H9 (cell line): ENCODE measurements around the gene USP34. TPM values are rescaled to one million over a fixed set of nuclear protein-coding genes. Genes with fewer than 3 reads are reported as not detected.
A peak's percentile ranks its signal among the peaks of the same experiment; 100 is the strongest.

Experiments
- DNase-seq: peaks from one replicate; pipeline ENCODE4 v3.0.0-alpha.2; 2017
- H2AFZ ChIP-seq: one replicate; pipeline ENCODE4 v1.6.1; 2013; ENCODE audit warnings: mild to moderate bottlenecking, low read length, control low read depth, moderate library complexity
- H2AK5ac ChIP-seq: 2 replicates; pipeline ENCODE4 v1.6.1; 2013; ENCODE audit warnings: low read length, control low read depth, mixed read lengths; ENCODE audit not compliant: insufficient read length
- H2BK120ac ChIP-seq: one replicate; pipeline ENCODE4 v1.6.1; 2013; ENCODE audit warnings: low read depth, mild to moderate bottlenecking, low read length, control low read depth, inconsistent platforms; ENCODE audit not compliant: poor library complexity, severe bottlenecking
- H2BK12ac ChIP-seq: 2 replicates; pipeline ENCODE4 v1.6.1; 2013; ENCODE audit warnings: low read length, control low read depth, mixed read lengths, low read depth; ENCODE audit not compliant: insufficient read length
- H2BK15ac ChIP-seq: 2 replicates; pipeline ENCODE4 v1.6.1; 2013; ENCODE audit warnings: low read depth, low read length, control low read depth
- H2BK20ac ChIP-seq: one replicate; pipeline ENCODE4 v1.6.1; 2013; ENCODE audit warnings: low read depth, mild to moderate bottlenecking, low read length, control low read depth, inconsistent platforms; ENCODE audit not compliant: poor library complexity, severe bottlenecking
- H2BK5ac ChIP-seq: 2 replicates; pipeline ENCODE4 v1.6.1; 2013; ENCODE audit warnings: low read length, control low read depth, mixed read lengths; ENCODE audit not compliant: insufficient read length
- H3K14ac ChIP-seq: 2 replicates; pipeline ENCODE4 v1.6.1; 2013; ENCODE audit warnings: low read length, control low read depth; ENCODE audit not compliant: insufficient read depth
- H3K18ac ChIP-seq: 2 replicates; pipeline ENCODE4 v1.6.1; 2013; ENCODE audit warnings: low read depth, mild to moderate bottlenecking, mixed read lengths, low read length, control low read depth; ENCODE audit not compliant: insufficient read length
- H3K23ac ChIP-seq: 2 replicates; pipeline ENCODE4 v1.6.1; 2013; ENCODE audit warnings: low read length, control low read depth, mixed read lengths, low read depth; ENCODE audit not compliant: insufficient read length
- H3K23me2 ChIP-seq: 2 replicates; pipeline ENCODE4 v1.6.1; 2013; ENCODE audit warnings: low read depth, mild to moderate bottlenecking, mixed read lengths, low read length, control low read depth; ENCODE audit not compliant: insufficient read length, poor library complexity, severe bottlenecking
- H3K27ac ChIP-seq: 2 replicates; pipeline ENCODE4 v1.5.1; 2013; ENCODE audit warnings: low read length, control low read depth, mixed read lengths, low read depth; ENCODE audit not compliant: insufficient read length
- H3K27me3 ChIP-seq: 2 replicates; pipeline ENCODE4 v1.6.1; 2013; ENCODE audit warnings: low read length, control low read depth, inconsistent platforms; ENCODE audit not compliant: insufficient read depth
- H3K4ac ChIP-seq: 2 replicates; pipeline ENCODE4 v1.6.1; 2013; ENCODE audit warnings: low read depth, mild to moderate bottlenecking, control low read depth, inconsistent platforms, low read length, moderate library complexity
- H3K4me1 ChIP-seq: 2 replicates; pipeline ENCODE4 v1.6.1; 2013; ENCODE audit warnings: low read length, control low read depth, inconsistent platforms; ENCODE audit not compliant: insufficient read depth
- H3K4me2 ChIP-seq: 2 replicates; pipeline ENCODE4 v1.6.1; 2013; ENCODE audit warnings: low read length, control low read depth, mixed read lengths; ENCODE audit not compliant: insufficient read length, insufficient read depth
- H3K56ac ChIP-seq: 2 replicates; pipeline ENCODE4 v1.6.1; 2013; ENCODE audit warnings: low read depth, mild to moderate bottlenecking, mixed read lengths, low read length, control low read depth; ENCODE audit not compliant: insufficient read length
- H3K79me1 ChIP-seq: 2 replicates; pipeline ENCODE4 v1.6.1; 2013; ENCODE audit warnings: low read depth, mild to moderate bottlenecking, moderate library complexity, low read length, control low read depth, inconsistent platforms; ENCODE audit not compliant: insufficient read depth, poor library complexity, severe bottlenecking
- H3K79me2 ChIP-seq: 2 replicates; pipeline ENCODE4 v1.6.1; 2013; ENCODE audit warnings: low read length, control low read depth, inconsistent platforms; ENCODE audit not compliant: insufficient read depth
- H3K9ac ChIP-seq: 2 replicates; pipeline ENCODE4 v1.6.1; 2013; ENCODE audit warnings: low read length, control low read depth, mixed read lengths; ENCODE audit not compliant: insufficient read length; ENCODE audit errors: extremely low read depth
- H3K9me3 ChIP-seq: one replicate; pipeline ENCODE4 v1.6.1; 2013; ENCODE audit warnings: low read depth, low read length, inconsistent platforms; ENCODE audit not compliant: control insufficient read depth
- H3T11ph ChIP-seq: one replicate; pipeline ENCODE4 v1.6.1; 2013; ENCODE audit warnings: mild to moderate bottlenecking, low read length, control low read depth, inconsistent platforms
- H4K20me1 ChIP-seq: one replicate; pipeline ENCODE4 v1.6.1; 2013; ENCODE audit not compliant: control insufficient read depth, insufficient read length, insufficient read depth
- H4K5ac ChIP-seq: 2 replicates; pipeline ENCODE4 v1.6.1; 2013; ENCODE audit warnings: low read depth, mild to moderate bottlenecking, mixed read lengths, low read length, control low read depth; ENCODE audit not compliant: insufficient read length
- H4K8ac ChIP-seq: replicated peaks from 2 replicates; pipeline ENCODE4 v1.6.1; 2013; ENCODE audit warnings: low read length, control low read depth, mixed read lengths, low read depth; ENCODE audit not compliant: insufficient read length
- H4K91ac ChIP-seq: 2 replicates; pipeline ENCODE4 v1.6.1; 2013; ENCODE audit warnings: low read depth, mild to moderate bottlenecking, moderate library complexity, mixed read lengths, low read length, control low read depth; ENCODE audit not compliant: insufficient read length
- H3K27ac Mint-ChIP-seq, 3 experiments: 2 replicates in 2 of 3; 3 replicates in 1 of 3; pipeline ENCODE4 v1.8.0; 2020 to 2021; ENCODE audit warnings: mixed read lengths in 3 of 3, mild to moderate bottlenecking in 1 of 3, moderate library complexity in 1 of 3
- H3K27me3 Mint-ChIP-seq: 2 replicates; pipeline ENCODE4 v1.8.0; 2021; ENCODE audit warnings: low read depth, mild to moderate bottlenecking, moderate library complexity, mixed read lengths
- H3K36me3 Mint-ChIP-seq, 3 experiments: 2 replicates in 2 of 3; 3 replicates in 1 of 3; pipeline ENCODE4 v1.8.0; 2020 to 2021; ENCODE audit warnings: low read depth in 3 of 3, mixed read lengths in 3 of 3; ENCODE audit not compliant: insufficient read depth in 1 of 3
- H3K4me1 Mint-ChIP-seq, 2 experiments: 2 replicates each; pipeline ENCODE4 v1.8.0; 2020; ENCODE audit warnings: mixed read lengths in 2 of 2
- H3K4me3 Mint-ChIP-seq, 2 experiments: 2 replicates in 1 of 2; 3 replicates in 1 of 2; pipeline ENCODE4 v1.8.0; 2020 to 2021; ENCODE audit warnings: mild to moderate bottlenecking in 2 of 2, mixed read lengths in 2 of 2, moderate library complexity in 1 of 2
- H3K9me3 Mint-ChIP-seq, 2 experiments: 2 replicates in 1 of 2; 3 replicates in 1 of 2; pipeline ENCODE4 v1.8.0; 2020; ENCODE audit warnings: mild to moderate bottlenecking in 2 of 2, mixed read lengths in 2 of 2, moderate library complexity in 1 of 2
- WGBS: extraction: QIAGEN DNeasy Blood & Tissue Kit; methylation state at CpG from one replicate; pipeline ENCODE4 v1.1.7; 2013; ENCODE audit warnings: missing lambda C conversion rate, low lambda C conversion rate, mixed read lengths; ENCODE audit not compliant: insufficient read length; ENCODE audit errors: extremely low coverage; 5-methylcytosine and 5-hydroxymethylcytosine counted together
- total RNA-seq: library from RNA; stranded (reverse); gene quantifications from 2 replicates; pipeline ENCODE4 v1.2.1, GENCODE V29; 2021
- TF ChIP-seq, protein P1 (sequence below): fragments of 200-600 bp; sonication (generic); conservative IDR thresholded peaks from 3 replicates; pipeline ENCODE4 v1.8.0; 2021; ENCODE audit warnings: antibody characterized with exemption, mild to moderate bottlenecking

USP34 gene
- total RNA-seq, 1 experiment from 2014 or later = 93.9 TPM

DNA sequence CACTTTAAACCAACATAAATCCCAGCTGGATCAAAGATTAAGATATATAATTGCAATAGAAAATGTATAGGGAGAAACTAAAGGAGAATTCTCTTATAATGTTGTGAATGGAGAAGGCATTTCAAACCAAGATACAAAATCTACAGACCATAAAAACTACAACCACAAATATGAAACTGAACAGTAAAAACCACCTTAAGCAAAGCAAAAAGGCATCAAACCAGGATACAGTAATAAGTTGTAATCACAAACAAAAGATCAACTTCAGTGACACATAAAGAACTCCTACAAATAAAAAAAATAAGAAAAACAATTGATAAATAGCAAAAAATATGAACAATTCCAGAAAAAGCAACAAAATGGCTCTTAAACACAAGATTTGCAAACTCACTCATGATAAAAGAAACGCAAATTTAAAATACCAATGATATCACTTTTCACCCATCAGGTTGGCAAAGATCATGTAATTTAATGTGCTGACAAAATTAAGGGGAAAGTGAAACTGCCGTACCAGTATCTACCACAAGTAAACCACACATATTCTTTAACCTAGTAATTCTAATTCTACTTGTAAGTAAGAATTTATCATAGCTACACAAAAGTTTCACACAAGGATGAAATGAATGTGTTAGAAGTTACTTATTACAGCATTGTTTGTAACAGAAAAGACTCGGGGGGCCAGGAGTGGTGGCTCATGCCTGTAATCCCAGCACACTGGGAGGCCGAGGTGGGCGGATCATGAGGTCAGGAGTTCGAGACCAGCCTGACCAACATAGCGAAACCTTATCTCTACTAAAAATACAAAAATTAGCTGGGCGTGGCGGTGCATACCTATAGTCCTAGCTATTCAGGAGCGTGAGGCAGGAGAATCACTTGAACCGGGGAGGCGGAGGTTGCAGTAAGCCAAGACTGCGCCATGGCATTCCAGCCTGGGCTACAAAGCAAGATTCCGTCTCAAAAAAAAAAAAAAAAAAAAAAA lies 101.9 kb downstream of the USP34 start:
- no peak overlapping the region for H3K18ac ChIP-seq
- H3K4me1 ChIP-seq = no peaks in the 10 kb centered on the region
- Mint-ChIP-seq H3K4me1 (peaks cover 2 to 5% of the 10 kb centered on the region in 2 experiments; a peak in 1 of 4 replicates), H3K27ac (0 out of 7 replicates have a peak overlapping the region, but pooled peaks of 1 of the 3 experiments have one; percentile 47), H3K9me3 (no peaks in the 10 kb centered on the region), H3K36me3 (peaks cover 11 to 58% (median 48%) of the 10 kb centered on the region in 3 experiments), H3K4me3 (no peak overlapping the region), H3K27me3 (no peaks in the 10 kb centered on the region)
- no peak overlapping the region for H2BK5ac ChIP-seq
- no peak overlapping the region for H3K14ac ChIP-seq
- no peak overlapping the region for H3K23ac ChIP-seq
- no peak overlapping the region for H2AK5ac ChIP-seq
- no peak overlapping the region for H3K27ac ChIP-seq
- no peak overlapping the region for H3K56ac ChIP-seq
- H3K23me2 ChIP-seq = no peaks in the 10 kb centered on the region
- H4K5ac ChIP-seq = no peak overlapping the region
- no peak overlapping the region for H2BK15ac ChIP-seq
- no CpG with 5 or more reads among the region's 14 CpGs for WGBS
- no peak overlapping the region for H2AFZ ChIP-seq
- no peak overlapping the region for H3T11ph ChIP-seq
- H2BK120ac ChIP-seq = no peak overlapping the region
- no peak overlapping the region for H3K9ac ChIP-seq
- no peak for DNase-seq
- H3K79me1 ChIP-seq = no peaks in the 10 kb centered on the region
- no peaks in the 10 kb centered on the region for H3K9me3 ChIP-seq
- no peak overlapping the region for H2BK20ac ChIP-seq
- H3K27me3 ChIP-seq = no peaks in the 10 kb centered on the region
- no peaks in the 10 kb centered on the region for H3K79me2 ChIP-seq
- H4K8ac ChIP-seq = no peak overlapping the region
- no peak overlapping the region for H3K4me2 ChIP-seq
- H3K4ac ChIP-seq = no peak overlapping the region
- H4K20me1 ChIP-seq = no peaks in the 10 kb centered on the region
- TF ChIP-seq, protein P1, sequence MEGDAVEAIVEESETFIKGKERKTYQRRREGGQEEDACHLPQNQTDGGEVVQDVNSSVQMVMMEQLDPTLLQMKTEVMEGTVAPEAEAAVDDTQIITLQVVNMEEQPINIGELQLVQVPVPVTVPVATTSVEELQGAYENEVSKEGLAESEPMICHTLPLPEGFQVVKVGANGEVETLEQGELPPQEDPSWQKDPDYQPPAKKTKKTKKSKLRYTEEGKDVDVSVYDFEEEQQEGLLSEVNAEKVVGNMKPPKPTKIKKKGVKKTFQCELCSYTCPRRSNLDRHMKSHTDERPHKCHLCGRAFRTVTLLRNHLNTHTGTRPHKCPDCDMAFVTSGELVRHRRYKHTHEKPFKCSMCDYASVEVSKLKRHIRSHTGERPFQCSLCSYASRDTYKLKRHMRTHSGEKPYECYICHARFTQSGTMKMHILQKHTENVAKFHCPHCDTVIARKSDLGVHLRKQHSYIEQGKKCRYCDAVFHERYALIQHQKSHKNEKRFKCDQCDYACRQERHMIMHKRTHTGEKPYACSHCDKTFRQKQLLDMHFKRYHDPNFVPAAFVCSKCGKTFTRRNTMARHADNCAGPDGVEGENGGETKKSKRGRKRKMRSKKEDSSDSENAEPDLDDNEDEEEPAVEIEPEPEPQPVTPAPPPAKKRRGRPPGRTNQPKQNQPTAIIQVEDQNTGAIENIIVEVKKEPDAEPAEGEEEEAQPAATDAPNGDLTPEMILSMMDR = no peak
- no peak overlapping the region for H4K91ac ChIP-seq
- no peak overlapping the region for H2BK12ac ChIP-seq
